CD4-positive, alpha-beta T cell treated with Interleukin-10 for 1 hour (primary cell): ENCODE measurements around the gene GLMP.

Experiments
- DNase-seq: peaks from one replicate; pipeline ENCODE4 v3.0.0-alpha.2; 2020

Gene GLMP

DNA sequence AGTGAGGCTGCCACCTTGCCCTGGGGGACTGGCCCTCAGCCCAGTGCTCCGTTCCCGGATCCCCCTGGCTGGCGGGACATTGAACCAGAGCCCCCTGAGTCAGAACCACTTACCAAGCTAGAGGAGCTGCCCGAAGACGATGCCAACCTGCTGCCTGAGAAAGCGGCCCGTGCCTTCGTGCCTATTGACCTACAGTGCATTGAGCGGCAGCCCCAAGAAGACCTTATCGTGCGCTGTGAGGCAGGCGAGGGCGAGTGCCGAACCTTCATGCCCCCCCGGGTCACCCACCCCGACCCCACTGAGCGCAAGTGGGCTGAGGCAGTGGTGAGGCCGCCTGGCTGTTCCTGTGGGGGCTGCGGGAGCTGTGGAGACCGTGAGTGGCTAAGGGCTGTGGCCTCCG lies 10.0 kb downstream of the GLMP start:
- DNase-seq: no peak

DNA sequence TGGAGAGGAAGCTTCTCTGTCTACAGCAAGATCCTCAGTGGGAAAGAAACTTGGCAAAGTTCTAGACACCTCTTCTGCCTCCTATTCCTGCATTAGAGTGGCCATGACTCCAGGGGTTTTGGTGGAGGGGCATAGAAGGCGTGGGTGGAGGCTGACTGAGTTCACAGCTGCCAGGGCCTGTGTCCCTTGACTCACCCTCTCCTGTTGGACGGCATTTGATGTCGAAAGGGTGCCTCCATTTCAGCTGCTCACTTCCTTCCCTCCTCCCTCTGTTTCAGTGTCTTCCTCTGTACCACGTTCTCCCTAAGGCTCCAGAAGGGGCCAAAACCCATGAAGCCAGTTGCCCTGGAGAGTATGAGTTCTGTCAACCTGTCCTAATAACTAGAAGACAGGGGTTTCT lies 10.7 kb downstream of the GLMP start:
- DNase-seq: no peak

DNA sequence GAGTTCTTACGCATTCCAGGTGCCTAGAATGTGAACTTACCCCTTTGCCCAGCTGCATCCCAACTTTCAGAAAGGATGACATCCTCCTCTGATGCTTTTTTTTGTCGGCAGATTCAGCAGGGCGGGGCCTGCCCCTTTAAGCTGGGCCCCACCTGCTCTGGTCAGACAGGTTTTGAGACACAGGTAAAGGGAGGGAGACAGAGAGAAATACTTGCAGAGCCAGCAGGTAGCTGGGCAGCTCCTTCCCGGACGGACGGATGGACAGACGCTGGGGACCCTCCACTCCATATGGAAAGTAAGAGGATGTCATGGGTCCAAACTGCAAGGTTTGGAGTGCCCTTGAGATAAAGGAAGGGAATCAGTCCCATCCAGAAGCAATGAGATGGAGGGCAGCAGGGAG lies 11.4 kb downstream of the GLMP start, which contains the start of gene TMEM79:
Gene TMEM79 (plus strand): TSS at position 214 of the 400 bp plus-strand sequence. CDS start 902 bp downstream, outside the sequence.
- DNase-seq: no peak

DNA sequence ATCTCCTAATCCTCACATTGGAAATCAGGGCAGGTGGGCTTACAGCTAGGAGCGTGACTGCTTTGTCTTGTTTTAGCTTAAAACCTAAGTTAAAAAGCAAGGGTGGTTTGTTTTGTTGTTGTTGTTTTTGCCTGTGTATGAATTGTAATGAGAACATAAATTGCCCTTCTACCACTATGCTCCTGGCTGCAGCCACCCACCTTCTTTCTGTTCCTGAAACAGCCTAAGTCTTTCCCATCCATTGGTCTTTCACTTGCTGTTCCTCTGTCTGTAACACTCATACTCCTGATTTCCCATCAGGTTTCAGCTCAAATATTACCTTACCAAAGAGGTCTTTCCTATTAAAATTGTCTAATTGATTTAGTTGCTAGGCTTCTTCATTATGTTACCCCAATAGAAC lies 12.0 kb downstream of the GLMP start:
- no peak for DNase-seq

DNA sequence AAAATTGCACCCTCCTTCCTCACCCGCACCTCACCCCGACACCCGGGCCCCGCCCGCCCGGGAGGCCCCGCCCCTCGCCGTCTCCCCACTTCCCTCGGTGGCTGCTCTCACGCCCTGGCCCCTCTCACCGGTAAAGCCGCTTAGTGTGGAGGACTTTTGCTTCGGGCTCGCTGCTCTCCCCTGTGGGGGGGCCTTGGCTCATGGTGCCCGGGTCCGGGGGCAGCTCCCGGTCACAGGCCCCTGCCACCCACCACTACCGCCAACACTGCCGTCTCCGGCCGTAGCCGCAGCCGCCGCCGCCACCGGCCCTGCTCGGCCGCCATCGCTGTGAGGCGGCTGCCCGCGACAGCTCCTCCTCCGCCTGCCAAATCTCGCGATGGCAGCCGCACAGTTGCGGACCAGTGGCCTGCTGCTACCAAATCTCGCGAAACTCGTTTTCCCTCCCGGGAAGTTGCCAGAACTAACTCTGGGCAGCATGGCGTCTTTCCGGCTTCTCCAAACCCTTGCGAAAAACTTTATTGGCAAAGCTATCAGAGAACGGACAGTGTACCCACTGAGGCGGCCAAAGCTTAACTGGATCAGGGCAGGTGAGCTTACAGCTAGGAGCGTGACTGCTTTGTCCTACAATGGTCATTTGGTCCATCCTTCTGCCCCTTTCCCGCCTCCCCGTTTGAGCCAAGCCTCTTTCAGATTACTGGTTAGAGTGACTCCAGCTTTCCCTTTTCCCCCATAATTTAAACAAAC lies 12.8 kb downstream of the GLMP start, which contains the start of gene SMG5:
Gene SMG5 (minus strand): TSS at position 347 of the 744 bp plus-strand sequence. CDS start 145 bp downstream, at position 202.
- peak; percentile 98 for DNase-seq

DNA sequence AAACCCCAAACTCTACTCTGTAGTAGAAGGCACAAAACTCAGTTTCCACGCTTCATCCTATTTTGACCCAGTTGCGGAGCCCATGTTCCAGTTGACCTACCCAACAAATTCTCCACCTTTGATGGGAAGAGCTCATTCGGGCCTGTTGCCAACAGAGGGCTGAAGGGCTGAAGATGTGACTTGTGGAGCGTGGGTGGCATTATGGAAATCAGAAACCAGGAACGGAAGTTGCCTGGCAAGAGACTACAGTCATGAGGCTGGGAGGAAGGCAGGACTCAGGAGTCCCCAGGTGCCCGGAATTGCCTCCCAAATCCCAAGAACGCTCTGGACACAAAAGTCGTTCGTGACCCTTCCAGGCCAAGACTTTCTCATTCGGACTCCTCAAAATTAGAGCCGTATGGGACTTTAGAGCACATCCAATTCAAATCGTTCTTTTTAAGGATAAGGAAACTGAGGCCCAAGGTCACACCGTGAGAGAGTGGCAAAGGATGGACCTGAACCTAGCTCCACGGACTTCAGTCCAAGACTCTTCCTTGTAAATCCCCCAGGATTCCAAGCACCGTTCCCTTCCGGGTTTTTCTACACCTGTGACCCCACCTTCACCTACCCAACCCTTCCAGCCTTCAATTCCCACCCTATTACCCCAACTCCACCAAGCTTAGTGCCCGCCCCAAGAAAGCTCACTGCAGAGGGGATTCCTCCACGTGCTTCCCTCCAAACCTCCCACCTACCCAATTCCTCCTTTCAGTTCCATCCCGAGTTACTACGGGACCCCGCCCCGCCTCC lies 13.6 kb downstream of the GLMP start:
- DNase-seq: no peak

DNA sequence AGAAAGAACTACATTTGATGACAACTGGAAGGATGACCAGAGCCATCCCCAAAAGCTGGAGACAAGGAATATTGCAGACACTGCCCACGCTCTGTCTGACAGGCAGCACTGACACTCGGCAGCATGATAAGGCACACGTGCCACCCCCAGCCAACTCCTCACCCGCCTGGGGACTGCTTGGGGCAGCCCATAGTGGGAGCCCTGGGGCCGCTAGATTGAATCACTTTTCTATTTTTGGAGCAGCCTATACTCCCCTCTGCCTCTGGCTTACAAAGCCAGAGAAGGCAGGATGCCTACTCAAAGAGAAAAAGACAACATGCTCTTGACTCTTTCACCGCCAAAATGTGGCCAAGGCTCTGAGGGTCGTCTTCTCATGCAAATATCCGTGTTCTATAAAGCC lies 14.2 kb downstream of the GLMP start:
- DNase-seq: no peak

DNA sequence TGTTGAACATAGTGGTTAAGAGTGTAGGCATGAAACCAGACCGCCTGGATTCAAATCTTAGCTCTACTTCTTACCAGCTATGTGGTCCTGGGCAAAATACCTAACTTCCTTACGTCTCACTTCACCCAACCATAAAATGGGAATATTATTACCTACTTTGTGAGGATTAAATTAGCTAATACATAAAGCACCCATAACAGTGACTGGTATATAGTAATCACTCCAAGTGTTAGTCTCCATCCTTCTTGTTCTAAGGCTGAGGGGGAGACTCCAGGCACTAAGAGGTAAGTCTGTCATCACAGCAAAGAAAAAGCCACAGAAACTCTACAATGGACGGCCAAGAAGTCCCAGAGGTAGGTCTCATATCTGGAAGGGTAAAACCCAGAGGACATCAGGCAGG lies 15.6 kb downstream of the GLMP start:
- no peak for DNase-seq

DNA sequence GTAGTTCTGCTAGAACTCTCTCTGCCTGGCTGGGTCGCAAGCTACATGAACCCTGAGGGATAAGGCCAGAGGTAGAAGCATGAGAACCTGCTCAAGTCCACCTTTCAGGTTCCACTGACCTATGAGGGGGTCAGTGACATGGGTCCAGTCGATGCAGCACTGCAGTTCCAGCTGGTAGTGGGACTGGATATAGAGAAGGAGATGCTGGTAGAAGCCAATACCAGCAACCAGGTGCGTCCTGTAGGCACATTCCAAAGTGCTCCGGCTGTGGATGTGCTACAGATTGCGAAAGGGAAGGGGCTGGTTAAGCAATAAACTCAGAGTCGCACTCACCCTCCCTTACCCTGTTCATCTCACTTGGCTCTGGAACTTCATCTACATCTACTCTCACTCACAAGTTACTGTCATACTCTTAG lies 18.5 kb downstream of the GLMP start:
- no peak for DNase-seq

DNA sequence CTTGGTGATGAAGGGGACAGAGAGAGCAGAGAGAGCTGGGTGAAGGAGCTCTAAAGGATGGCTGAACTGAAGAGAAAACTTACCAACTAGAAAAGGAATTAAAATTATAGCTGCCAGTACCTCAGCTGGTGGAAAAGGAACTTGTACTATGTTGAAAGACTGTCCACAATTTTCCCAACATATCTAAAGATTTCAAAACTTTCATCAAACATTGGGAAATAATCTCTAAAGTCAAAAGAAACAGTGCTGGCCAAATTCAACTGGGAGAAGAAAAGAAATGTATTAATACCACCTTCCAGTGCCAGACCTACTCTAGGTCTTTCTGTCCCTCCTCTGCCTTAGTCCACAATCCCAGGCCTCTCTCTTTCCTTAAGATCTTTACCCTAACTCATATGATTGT lies 18.9 kb downstream of the GLMP start:
- DNase-seq: no peak

DNA sequence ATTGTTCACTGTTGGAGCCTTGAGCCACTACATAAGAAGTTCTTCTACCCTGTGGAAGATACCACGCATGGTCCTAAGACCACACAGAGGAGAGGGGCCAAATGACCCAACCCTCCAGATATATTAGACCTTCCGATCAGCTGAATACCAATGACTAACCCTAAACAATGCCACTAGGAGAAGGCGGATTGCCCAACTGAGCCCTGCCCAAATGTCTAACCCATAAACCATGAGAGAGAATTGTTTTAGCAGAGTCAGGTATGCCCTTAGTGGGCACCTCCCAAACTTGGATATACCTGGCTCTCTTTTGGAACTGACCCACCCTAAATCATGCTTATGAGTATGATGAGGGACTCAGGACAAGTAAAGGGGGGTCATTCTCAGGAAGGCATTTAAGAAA lies 25.2 kb downstream of the GLMP start:
- DNase-seq: no peak

DNA sequence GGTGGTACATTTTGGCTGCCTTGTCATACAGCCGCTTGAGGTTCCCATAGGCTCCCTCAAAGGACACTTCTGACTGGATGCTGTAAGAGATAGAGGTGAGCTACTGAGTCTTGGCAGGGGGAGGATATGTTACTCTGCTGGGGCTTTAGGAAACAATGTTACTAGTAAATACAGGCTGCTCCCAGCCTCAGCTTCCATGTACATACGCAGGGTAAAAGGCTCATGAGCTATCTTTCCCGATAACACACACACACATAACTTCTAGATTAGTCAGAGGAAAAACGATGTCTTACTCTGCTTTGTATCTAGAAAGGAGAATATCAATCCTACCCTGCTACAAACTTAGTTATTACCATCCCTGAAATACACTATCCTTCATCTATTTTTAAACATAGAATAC lies 27.1 kb downstream of the GLMP start:
- no peak for DNase-seq

DNA sequence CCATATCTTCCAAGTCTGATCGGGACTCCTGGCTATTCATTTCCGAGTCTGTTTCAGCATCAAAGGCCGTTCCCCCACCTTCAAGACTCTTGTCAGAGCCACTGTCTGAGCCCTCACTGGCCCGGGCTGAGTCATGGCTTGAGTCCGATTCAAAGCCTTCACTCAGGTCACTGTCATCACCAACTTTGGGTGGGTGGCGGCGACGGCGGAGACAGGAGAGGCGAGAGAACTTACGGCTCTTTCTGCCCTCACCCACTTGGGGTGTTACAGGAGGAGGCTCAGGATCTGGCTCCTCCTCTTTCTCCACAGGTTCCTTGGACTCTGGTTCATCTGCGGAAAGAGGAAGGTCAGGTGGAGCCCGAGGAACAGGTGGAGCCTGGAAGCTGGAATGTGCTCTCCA lies 29.4 kb downstream of the GLMP start:
- DNase-seq: no peak

DNA sequence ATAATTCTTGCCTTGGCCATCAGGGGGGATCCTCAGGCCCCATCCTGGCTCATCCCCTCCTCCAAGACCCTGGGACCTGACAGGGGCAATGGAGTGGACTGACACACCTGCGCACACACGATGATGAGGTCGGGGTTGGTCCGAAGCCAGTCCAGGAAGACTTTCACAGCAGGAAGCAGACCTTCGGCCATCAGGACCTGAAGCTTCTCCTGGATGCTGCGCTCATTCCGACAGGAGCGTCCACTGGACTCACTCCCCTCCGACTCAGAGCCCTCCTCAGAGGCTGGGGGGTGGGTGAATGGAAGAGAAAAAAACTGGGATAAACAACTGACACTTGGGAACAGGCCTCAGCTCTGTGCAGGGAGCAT lies 32.2 kb downstream of the GLMP start:
- DNase-seq: no peak

DNA sequence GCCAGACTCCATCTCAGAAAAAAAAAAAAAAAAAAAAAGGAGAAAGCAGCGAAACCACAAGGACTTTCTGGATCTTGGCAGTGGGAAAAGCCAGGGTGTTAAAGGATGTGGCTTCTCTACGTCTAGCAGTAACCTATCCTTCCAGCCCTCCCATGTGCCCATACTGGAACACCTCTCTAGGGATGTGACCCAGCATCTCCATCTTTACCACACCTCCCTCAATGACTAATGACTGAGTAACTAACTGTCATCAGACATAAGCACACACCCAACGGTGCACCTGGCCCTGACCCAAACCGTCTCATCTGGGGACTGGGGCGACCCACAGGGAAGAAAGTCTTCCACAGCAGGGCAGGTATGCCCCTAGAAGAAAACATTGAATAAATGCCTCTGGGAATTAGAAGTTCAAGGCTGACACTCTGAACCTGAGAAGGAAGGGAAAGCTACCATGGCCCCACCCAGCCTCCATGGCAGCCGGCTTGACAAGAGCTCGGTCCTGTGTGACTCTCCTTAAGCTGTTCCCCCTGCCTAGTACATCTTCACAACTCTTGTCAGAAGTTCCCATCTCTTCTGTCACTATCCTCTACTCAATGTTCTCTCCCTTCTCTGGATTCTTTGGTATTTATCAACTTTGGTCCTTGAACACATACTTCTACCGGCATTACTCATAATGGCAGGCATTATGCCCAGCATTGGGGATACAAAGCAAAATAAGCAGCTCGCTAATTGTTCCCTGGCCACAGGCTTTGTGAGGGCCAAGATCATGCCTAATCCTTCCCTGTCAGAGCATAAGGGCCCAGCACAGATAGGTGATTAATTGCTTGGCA lies 32.8 kb downstream of the GLMP start:
- DNase-seq: no peak

DNA sequence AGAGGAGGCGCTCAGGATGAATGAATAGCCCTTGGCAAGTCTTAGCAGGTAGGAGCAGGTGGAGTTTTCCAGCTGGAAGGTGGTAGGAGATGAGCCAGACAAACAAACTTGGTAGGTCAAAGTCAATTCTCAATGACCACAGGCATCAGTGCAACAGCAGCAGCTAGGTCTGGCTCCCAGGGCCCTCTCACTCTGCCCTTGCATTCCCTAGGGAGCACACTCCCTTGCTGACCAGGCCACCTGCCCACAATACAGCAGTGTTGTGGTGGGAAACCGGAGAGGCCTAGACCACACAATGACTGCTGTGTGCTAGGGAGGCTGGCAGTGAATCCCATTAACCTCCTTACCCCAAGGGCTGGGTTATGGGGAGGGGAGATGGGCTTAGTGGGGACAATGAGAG lies 34.6 kb downstream of the GLMP start:
- DNase-seq: no peak

DNA sequence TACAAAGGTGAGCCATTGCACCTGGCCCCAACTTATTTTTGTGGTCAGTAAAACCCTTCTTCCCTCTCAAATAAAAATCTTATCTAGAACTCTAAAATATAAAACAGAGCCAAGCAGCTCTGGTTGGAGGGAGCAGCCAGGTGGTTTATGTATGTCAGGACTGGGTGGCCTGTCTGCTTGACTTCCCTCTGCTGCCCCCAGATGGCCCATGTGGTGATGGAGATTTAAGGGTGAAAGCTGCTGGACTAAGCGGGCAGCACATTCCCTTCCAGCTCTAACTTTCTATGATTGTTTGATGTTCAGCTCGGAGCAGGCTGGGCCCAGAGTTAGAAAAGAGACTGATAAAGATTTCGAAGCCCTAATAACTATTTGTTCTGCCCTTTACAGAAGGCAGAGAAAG lies 35.7 kb downstream of the GLMP start:
- DNase-seq: no peak

DNA sequence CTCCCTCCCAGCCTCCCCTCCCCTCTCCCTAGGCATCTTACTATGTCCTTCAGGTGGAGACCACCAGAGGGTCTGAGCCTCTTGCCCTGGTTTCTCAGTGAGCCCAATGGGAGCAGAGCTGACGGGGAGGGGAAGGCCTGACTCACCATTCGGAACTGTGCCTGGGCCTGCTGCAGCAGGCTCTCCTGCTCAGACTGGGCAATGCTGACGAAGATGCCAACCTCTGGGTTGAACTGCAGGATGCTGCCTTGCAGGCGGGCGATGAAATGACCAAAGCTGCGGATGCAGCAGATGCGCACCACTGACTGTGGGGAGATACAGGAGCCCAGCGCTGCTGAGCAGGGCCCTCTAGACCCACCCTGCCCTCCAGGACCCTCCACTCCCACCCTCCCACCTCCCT lies 36.6 kb downstream of the GLMP start:
- no peak for DNase-seq

DNA sequence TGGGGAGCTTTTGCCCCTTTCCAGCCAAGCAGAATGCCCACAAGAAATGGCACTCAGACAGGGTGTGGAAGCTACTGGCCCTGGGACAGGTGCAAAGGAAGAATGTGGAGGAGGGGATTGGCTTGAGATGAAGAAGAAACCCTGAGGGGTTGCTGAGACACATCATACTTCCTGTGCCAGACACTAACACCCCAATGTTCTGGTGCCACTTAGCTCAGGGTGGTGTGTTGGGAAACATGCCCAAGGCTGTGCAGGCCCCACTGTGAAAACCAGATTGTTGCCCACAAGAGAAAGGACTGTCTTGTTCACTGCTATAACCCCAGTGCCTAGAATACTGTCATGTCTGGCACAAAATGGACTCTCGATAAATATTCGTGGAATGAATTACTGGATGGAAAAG lies 37.8 kb downstream of the GLMP start:
- DNase-seq: no peak

DNA sequence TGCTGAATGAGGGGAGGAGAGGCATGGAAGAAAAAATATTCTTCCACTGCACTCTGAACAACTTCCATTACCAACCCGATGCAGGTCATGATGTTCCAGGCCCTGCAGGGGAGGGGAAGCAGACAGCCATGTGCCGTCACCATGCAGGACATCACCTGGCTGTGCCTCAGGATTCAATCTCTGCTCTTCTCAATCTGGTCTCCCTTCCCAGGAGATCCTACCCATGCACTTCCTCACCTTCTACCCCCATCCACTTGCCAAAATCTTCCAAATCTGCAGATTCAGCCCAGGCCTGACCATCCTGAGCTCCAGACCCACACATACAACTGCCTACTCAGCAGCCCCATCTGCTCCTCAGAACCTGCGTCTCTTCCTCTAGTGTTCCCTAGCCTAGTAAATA lies 41.8 kb downstream of the GLMP start:
- DNase-seq: no peak

DNA sequence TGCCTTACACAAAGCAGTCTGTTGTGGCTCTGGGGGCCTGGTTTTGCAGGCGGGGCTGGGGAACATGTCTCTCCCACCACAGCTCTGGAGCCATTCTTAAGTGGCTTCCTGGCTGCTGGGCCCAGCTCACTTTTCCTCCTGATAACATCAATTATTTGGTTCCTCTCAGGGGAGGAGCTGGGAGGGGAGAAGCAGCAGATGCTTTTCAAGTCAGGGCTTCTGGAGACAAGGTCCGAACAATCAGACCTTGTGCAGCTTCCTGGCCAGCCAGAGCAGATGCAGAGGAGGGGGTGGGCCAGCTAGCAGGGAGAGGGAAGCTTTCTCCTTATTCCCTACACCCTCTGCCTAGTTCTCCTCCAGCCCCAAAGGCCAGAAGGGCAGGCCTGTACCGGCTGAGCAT lies 44.0 kb downstream of the GLMP start:
- DNase-seq: no peak

DNA sequence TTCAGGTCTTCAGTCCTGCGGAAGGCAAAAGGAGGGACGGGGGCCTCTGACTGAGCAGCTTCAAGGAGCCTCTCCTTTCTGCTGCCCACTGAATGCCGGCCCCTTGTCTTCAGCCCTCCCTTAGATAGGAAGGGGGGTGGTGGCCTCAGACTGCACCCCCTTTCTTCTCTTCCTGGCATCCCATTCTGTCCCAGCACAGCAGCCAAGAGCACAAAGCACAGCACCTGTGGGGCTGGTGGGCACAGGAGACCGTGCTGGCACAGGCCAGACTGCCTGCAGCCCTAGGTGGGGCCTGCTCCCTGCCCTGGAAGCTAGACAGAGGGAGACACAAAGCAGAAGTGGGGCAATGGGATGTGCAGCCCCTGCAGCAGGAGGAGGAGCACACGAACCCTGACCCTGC lies 45.9 kb downstream of the GLMP start:
- no peak for DNase-seq

DNA sequence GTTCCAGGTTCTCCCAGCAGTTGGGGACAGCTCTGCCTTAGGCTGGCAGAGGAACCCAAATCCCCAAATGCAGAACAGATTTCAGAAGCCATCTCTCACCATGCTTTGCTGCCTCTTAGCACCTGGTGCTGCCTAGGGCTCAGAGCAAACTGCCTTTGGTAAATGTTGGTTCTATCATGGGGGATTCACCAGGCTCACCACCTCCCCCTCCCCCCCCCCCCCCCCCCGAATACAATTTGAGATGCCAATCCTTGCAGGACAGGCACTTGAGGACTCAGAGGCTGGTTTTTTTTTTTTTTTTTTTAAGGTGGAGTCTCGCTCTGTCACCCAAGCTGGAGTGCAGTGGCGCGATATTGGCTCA lies 47.2 kb downstream of the GLMP start:
- DNase-seq: no peak
